Measurements from ENCODE around the gene SPC24.
A peak's percentile ranks its signal among the peaks of the same experiment; 100 is the strongest.

The SPC24 gene

GRCh38 chr19:11155373-11156120 lies at the start of gene SPC24:
Gene SPC24 (minus strand): TSS chr19:11155782. CDS start chr19:11155776, 6 bp downstream.
- DNase-seq: peak; percentile 96

DNA sequence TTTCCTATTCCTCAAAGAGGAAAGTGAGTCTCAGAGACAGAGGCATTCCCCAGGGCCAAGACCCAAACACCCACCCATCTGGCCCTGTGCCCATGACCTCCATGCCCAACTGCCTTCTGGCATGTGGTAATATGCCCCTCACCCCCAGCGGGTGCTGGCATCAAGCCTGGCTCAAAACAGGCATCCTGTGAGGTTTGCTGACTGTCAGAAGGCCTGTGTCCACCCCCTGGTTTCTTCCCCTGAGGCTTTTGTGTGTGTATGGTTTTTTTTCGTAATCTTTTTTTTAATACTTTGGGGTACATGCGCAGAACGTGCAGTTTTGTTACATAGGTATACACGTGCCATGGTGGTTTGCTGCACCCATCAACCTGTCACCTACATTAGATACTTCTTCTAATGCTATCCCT lies 49.4 kb upstream of the SPC24 start:
- DNase-seq: no peak

- DNase-seq: no peak
Observed at GRCh38 chr19:11204076-11204602, 48.6 kb upstream of the SPC24 start.

GRCh38 chr19:11203194-11204075 lies 47.9 kb upstream of the SPC24 start:
- DNase-seq: peak; percentile 78

DNA sequence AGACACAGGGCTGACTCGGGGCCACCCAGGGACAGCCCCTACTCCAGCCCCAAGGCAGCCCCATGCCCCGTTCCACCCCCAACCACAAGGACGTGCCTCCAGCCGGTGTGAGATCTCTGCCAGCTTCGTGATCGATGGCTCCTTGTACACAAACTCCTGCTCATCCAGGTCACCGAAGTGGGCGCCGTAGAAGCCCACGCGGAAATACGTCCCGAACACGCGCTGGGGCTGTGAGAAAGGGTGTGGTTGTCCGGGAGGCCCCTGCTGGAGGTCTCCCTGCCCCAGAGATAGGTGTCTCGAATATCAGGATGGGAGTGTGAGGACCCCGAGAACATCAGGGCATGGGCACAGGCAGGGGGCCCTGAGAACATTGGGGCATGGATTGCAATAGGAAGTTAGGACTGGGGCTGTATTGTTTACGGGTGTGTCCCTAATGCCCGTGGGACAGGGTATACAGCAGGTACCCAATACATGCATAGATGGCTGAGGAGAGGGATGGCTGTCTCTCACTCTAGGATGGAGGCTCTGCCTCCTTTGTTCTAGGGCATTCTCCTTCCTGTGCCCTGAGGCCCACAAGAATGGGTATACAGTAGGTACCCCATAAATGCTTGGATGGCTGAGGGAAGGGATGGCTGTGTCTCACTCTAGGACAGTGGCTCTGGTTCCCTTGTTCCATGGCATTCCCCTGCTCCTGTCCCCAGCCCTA lies 47.1 kb upstream of the SPC24 start:
- no peak for DNase-seq

GRCh38 chr19:11201791-11202190 lies 46.2 kb upstream of the SPC24 start:
- DNase-seq: no peak

GRCh38 chr19:11200931-11201330 lies 45.3 kb upstream of the SPC24 start:
- no peak for DNase-seq

DNA sequence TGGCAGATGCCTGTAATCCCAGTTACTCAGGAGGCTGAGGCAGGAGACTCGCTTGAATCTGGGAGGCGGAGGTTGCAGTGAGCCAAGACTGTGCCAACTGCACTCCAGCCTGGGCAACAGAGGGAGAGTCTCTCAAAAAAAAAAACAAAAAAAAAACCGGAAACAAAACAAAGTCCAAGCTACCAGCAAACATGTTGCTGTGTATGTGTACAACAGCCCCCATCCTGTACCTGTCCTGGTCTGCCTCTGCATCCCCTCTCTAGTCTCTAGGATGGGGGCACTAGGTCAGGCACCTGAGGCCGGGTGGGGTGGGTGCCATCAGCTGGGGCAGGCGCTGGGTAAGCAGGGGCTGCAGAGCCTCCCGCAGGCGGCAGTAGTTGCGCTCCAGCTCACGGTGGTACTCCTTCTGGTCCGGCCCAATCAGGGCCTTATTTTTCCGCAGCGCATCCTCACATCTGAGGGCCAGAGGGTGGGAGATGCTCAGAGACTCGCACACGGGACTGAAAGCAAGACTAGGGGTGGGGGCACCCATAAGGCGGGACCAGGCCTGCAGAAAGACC lies 44.5 kb upstream of the SPC24 start:
- no peak for DNase-seq

- DNase-seq: no peak
Observed at GRCh38 chr19:11199517-11199916, 43.9 kb upstream of the SPC24 start.

GRCh38 chr19:11198769-11199424 lies 43.3 kb upstream of the SPC24 start:
- DNase-seq: no peak

DNA sequence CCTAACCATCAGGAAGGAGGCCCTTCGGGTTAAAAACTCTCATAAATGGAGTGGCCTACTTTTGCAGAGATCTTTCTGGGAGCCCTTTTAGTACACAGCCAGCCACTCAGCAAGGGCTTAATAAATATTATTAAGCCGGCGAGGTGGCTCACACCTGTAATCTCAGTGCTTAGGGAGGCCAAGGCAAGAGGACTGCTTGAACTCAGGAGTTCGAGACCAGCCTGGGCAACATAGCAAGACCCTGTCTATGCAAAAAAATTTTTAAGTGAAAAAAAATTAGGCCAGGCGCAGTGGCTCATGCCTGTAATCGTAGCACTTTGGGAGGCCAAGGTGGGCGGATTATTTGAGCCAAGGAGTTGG lies 42.6 kb upstream of the SPC24 start:
- no peak for DNase-seq

DNA sequence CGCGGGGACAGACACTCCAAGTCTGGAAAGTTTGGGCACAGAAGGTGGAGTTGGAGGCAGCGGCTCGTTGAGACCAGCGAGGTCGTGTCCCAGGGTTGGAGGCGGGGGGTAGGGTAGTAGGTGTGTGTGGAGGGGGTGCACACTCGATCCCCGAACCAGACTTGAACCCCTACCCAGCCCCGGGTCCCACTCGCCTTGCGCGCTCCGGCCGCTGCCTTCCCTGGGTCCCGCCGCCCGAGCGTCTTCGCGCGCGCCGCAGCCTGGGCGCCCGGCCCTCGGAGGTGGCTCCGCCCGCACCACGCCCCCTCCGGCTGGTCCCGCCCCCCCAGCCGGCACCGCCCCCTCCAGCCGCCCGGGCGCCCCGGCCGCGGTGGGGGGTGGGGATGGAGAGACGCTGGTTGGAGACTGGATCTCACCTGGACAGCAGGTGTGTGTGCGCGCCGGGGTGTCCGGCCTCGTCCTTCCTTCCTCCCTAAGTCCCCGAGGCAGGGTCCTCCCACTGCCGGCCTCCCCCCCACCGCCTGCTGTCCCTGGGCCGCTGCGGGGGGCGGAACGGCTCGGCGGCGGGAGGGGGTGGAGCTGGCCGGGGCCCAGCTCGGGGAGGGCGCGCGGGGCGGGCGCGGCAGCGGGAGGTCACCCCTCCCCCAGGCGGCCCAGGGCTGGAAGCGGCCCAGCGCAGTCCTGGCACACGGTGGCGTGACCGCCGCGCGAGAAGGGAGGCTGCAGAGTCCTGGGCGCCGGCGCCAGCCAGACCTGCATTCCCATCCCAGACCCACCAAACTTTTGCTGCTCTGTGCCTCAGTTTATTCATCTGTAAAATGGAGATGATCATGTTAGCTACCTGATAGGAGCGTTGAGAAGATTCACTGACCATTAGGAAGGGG lies 42.0 kb upstream of the SPC24 start, which contains the start of gene KANK2:
KANK2 (minus strand) TSS at position 255 of the 884 bp plus-strand sequence. CDS start 3,034 bp downstream, outside the sequence.
- DNase-seq: peak; percentile 90

- DNase-seq: no peak
Observed at GRCh38 chr19:11196406-11197287, 41.1 kb upstream of the SPC24 start.

GRCh38 chr19:11195681-11196080 lies 40.1 kb upstream of the SPC24 start:
- no peak for DNase-seq

GRCh38 chr19:11194656-11195558 lies 39.3 kb upstream of the SPC24 start:
- no peak for DNase-seq

- no peak for DNase-seq
Observed at GRCh38 chr19:11194173-11194572, 38.6 kb upstream of the SPC24 start.

DNA sequence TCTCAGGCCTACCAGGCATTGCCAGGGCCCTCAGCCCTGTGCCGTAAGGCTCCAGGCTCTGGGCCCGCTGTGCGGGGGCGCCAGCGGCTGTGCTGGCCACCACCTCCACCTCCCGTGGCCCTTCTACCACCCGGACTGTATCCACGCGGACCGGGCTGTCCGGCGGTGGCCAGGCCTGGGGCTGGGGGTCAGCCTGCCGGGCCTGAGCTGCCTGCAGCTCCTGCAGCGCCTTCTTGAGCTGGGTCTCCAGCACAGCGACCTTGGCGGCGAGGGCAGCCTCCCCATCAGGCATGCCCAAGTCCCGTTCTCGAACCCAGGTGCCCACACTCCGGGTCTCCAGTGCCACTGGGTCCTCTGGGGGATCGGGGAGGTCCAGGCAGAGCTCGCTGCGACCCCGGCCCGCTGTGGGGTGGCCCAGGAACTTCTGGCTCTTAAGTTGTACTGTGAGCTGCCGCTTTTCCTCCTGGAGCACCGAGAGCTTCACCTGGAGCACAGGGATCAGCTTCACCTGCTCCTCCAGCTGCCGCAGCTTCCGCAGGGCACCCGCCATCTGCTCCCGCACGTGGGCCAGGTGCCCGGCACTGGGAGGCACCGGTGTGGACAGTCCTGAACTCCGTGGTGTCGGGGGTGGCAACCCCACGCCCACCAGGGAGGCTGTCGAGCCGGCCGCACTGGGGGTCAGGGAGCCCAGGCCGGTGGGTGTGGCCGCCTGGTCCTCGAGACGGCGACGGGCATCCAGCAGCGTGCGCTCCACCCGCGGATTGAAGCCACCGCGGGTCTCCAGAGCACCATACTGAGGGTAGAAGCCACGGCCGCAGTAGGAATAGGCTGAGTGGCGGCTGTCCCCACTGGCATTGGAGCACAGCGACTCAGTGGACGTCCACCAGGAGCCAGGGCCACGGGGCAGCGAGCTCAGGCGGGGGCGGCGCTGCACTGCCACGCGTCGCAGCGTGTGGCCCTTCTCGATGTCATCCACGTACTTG lies 37.7 kb upstream of the SPC24 start:
- DNase-seq: no peak

DNA sequence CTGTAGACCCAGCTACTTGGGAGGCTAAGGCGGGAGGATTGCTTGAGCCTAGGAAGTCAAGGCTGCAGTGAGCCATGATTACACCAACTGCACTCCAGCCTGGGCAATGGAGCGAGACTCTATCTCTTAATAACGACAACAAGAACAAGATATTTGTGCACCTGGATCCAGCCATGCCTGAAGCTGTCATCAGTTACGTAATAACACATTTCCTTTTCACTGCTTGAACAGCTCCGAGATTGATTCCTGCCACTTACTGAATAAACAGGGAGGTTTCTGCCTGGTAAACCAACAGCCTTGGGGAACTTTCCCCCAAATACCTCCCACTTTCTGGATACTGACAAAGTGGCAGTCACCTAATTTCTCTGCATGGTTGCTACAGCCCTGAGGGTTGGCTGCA lies 36.4 kb upstream of the SPC24 start:
- no peak for DNase-seq

Data from activated effector memory CD4-positive, alpha-beta T cell treated with anti-CD3 and anti-CD28 coated beads, Interleukin-2, amount 50 U/mL, for 16 hours (primary cell).